Prostate gland (tissue), 2 donors: Measurements from ENCODE around the gene CDK5RAP2.

Source experiments
- POLR2A ChIP-seq: fragments of 450-650 bp; IDR thresholded peaks from one replicate; pipeline ENCODE4 v1.6.1; 2016; ENCODE audit warnings: antibody characterized with exemption, mild to moderate bottlenecking
- POLR2AphosphoS5 ChIP-seq: sonication (generic); formaldehyde crosslinking; IDR thresholded peaks from one replicate; pipeline ENCODE4 v1.6.1; 2017; ENCODE audit warnings: antibody characterized with exemption
- TF ChIP-seq, protein P1 (sequence below), 4 experiments: fragments of 200-600 bp in 2 of 4; fragments of 450-650 bp in 2 of 4; sonication (generic) in 2 of 4; IDR thresholded peaks; 1 replicate in 3 of 4; 2 replicates in 1 of 4; pipeline ENCODE4 v1.5.1; 2016 to 2019; ENCODE audit warnings: antibody characterized with exemption in 4 of 4, mild to moderate bottlenecking in 2 of 4, moderate library complexity in 2 of 4

DNA sequence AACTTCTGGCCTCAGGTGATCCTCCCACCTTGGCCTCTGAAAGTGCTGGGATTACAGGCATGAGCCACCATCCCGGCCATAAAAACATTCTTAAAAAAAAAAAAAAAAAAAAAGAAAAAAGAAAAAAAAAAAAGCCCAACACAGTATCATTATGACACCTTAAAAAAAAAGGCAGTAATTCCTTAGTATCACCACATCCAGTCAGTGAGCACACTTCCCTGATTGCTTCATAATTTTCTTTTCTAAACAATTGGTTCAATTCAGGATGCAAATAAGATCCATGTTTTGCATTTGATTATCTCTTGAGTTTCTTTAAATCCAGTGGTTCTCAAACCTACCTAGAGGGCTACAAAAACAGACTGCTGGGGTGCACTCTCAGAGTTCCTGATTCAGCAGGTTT is 182.5 kb downstream of the CDK5RAP2 start:
- no peak for TF ChIP-seq POLR2A
- TF ChIP-seq, protein P1, sequence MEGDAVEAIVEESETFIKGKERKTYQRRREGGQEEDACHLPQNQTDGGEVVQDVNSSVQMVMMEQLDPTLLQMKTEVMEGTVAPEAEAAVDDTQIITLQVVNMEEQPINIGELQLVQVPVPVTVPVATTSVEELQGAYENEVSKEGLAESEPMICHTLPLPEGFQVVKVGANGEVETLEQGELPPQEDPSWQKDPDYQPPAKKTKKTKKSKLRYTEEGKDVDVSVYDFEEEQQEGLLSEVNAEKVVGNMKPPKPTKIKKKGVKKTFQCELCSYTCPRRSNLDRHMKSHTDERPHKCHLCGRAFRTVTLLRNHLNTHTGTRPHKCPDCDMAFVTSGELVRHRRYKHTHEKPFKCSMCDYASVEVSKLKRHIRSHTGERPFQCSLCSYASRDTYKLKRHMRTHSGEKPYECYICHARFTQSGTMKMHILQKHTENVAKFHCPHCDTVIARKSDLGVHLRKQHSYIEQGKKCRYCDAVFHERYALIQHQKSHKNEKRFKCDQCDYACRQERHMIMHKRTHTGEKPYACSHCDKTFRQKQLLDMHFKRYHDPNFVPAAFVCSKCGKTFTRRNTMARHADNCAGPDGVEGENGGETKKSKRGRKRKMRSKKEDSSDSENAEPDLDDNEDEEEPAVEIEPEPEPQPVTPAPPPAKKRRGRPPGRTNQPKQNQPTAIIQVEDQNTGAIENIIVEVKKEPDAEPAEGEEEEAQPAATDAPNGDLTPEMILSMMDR (IDR thresholded peaks at IDR 0.05), result no peak
- TF ChIP-seq POLR2AphosphoS5, result no peak
